Activated CD4-positive, alpha-beta T cell treated with anti-CD3 and anti-CD28 coated beads for 4 hours (primary cell): Measurements from ENCODE around the gene AADACL3.
"Not testable (repeated sequence)": the region's sequence is repeated elsewhere in the genome, so short reads cannot be mapped to it uniquely, and the experiment has no call there.

ENCODE experiments used
- DNase-seq, 2 donors: peaks; one replicate each; pipeline ENCODE4 v3.0.0-alpha.2; 2020

Gene AADACL3, protein sequence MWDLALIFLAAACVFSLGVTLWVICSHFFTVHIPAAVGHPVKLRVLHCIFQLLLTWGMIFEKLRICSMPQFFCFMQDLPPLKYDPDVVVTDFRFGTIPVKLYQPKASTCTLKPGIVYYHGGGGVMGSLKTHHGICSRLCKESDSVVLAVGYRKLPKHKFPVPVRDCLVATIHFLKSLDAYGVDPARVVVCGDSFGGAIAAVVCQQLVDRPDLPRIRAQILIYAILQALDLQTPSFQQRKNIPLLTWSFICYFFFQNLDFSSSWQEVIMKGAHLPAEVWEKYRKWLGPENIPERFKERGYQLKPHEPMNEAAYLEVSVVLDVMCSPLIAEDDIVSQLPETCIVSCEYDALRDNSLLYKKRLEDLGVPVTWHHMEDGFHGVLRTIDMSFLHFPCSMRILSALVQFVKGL

GRCh38 chr1:12715896-12716437, at the start of gene AADACL3:
AADACL3 (plus strand) TSS chr1:12716110; CDS start chr1:12716177, 67 bp downstream.
- no peak for DNase-seq

DNA sequence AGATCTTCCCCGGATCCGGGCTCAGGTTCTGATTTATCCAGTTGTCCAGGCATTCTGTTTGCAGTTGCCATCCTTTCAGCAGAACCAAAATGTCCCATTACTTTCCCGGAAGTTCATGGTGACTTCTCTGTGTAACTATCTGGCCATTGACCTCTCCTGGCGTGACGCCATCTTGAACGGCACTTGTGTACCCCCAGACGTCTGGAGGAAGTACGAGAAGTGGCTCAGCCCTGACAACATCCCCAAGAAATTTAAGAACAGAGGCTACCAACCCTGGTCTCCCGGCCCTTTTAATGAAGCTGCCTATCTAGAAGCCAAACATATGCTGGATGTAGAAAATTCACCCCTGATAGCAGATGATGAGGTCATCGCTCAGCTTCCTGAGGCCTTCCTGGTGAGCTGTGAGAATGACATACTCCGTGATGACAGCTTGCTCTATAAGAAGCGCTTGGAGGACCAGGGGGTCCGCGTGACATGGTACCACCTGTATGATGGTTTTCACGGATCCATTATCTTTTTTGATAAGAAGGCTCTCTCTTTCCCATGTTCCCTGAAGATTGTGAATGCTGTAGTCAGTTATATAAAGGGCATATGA, 49.7 kb upstream of the AADACL3 start:
- no peak for DNase-seq

- no peak for DNase-seq
Observed at GRCh38 chr1:12669529-12670068, 46.3 kb upstream of the AADACL3 start.

DNA sequence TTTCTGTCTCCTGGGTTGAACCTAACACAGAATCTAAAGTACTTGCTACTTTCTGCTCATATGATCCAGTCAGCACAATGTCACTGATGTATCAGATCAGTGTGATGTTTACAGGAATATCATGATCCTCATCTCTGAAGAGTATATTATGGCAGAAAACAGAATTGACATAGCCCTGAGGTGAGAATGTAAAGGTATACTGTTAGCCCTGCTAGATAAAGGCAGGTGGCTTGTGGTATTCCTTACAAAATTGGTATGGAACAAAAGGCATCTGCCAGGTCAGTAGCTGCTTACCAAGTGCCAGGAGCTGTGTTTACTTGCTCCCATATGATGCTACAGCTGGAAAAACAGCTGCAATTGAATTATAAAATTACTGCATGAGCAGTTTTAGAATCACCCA, 41.6 kb upstream of the AADACL3 start:
- no peak for DNase-seq

DNA sequence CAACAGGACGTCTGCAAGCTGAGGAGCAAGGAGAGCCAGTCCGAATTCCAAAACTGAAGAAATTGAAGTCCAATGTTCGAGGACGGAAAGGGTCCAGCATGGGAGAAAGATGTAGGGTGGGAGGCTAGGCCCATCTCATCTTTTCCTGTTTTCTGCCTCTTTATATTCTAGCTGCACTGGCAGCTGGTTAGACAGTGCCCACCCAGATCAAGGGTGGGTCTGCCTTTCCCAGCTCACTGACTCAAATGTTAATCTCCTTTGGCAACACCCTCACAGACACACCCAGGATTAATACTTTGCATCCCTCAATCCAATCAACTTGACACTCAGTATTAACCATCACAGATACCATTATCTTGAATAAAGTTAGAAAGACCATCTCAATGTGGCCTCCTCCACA, 39.8 kb upstream of the AADACL3 start:
- DNase-seq, result not testable (repeated sequence)

GRCh38 chr1:12677565-12677964, 38.3 kb upstream of the AADACL3 start:
- no peak for DNase-seq

DNA sequence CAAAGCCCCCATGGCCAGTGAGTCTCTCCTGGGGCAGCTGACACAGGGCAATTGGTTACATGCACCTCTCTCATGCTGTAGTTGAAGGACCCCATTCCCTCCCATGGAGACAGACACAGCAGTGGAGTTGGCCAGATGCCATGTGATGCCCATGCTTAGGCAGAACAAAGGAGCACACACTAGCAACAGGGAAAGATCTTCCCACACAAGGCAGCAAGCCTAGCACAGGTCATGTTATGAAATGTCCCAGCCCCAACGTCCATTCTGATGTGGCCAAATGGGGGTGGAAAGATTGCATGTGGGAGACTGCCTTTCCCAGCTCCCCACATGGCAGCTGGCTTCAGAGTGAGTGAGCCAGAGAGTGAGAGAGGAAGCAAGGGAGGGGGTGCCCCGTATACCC, 37.6 kb upstream of the AADACL3 start:
- DNase-seq, result no peak

DNA sequence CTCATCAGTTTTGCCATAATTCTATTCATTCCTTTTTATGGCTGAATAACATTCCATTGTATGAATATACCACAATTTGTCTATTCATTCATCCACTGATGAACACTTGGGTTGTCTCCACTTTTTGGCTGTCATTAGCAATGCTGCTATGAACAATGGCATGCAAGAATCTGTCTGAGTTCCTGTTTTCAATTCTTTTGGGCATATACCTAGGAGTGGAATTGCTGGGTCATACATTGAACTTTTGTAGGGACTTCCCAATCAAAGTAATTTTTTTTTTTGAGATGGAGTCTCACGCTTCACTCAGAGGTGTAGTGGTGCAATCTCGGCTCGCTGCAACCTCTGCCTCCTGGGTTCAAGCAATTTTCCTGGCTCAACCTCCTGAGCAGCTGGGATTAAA, 37.1 kb upstream of the AADACL3 start:
- no peak for DNase-seq

DNA sequence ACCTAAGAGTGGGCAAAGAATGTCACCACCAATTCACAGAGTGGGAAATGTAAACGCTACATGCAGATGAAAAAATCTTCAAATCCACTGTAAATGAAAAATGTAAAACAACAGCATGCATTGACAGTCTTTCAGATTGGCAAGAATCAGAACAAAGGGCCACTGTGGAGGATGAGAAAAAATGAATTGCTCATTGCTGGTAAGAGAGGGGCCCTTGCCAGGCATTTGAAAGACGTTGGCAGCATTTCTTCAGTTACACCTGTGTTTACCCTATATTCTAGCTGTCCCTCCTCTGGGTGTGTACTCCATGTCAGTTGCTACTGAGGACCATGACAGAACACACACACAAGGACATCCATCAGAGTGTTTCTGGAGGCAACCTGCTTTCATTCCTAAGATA, 25.8 kb upstream of the AADACL3 start:
- DNase-seq, result no peak

- DNase-seq, result no peak
Observed at GRCh38 chr1:12692967-12693782, 22.7 kb upstream of the AADACL3 start.

DNA sequence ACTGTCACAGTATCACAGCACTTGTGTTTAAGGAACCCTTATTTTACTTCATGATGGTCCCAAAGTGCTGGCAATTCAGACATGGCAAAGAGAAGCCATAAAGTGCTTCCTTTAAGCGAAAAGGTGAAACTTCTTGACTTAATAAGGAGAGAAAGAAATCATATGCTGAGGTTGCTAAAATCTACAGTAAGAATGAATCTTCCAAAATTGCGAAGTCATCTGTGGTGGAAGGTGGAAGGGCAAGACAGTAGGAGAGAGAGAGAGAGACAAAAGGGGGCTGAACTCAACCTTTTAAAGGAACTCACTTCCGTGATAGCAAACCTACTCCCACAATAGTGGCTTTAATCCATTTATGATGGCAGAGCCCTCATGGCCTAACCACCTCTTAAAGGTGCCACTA, 19.3 kb upstream of the AADACL3 start:
- DNase-seq, result no peak

DNA sequence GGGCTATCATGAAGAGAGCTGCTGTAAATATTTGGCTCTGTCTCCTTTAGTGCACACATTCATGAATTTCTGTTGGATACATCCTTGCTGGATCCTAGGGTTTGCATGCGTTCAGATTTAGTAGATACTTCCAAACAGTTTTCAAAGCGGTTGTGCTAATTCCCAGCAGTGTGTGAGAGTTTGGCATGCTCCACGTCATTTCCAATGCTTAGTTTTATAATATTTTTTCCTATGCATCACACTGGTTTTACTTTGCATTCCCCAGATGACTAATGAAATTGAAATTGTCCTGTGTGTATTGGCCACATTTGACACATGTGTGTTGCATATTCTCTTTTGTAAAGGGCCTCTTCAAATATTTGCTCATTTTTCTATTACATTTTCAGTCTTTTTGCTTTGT, 18.5 kb upstream of the AADACL3 start:
- DNase-seq, result no peak

GRCh38 chr1:12703821-12704451, 12.0 kb upstream of the AADACL3 start:
- DNase-seq, result no peak

DNA sequence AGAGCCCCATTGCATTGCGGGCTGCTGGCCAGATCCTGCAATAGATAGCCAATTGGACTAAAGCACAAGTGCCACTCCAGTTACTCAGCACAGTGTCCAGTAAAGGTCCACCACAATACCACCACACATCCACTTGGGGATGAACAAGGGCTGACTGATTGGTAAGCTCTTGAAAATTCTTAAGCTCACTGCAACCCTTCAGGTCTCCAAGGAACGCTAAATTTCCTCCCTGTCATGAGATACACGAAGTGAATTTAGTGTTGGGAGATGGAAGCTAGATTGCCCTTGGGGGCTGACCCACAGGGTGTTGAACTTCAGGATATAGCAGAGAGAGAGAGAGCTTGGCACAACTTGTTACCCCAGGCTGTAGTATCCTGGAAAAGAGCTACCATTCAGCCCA, 9.8 kb upstream of the AADACL3 start:
- DNase-seq, result no peak

- no peak for DNase-seq
Observed at GRCh38 chr1:12708396-12709090, 7.4 kb upstream of the AADACL3 start.

DNA sequence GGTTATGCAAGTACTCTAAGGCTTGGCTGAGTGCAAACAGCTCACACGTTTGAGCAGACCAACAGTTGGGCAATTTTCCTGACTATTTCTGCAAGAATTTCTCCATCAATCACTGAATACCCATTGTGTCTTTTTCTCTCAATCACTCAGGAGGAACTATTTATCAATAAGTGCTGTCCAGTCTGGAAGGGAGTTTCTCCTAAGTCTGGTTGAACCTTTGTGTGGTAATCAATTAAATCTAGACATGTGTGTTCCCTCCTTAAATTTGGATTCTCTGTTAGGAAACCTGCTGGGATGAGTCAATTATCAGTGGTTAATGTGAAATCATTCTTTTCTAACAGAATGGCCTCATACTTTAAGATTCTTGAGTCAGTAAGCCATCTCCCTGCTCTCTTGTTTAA, 6.8 kb upstream of the AADACL3 start:
- DNase-seq, result no peak

DNA sequence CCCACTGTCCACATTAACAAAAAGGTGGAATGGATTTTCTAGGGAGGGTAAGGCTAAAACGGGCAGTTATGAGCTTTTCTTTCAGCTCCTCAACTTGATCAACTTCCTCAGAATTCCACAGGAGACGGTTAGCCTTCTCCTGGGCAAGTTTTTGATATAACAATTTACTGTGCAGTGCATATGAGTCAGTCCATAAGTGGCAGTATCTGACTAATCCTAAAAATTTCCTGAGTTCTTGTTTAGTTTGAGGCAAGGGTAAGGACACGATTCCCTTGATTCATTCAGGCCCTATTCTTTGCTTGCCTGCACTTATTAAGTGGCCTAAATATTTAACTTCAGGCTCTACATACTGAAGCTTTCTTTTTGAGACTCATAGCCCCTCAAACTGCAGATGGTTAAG, 6.2 kb upstream of the AADACL3 start:
- DNase-seq, result no peak

- no peak for DNase-seq
Observed at GRCh38 chr1:12711536-12711935, 4.4 kb upstream of the AADACL3 start.

DNA sequence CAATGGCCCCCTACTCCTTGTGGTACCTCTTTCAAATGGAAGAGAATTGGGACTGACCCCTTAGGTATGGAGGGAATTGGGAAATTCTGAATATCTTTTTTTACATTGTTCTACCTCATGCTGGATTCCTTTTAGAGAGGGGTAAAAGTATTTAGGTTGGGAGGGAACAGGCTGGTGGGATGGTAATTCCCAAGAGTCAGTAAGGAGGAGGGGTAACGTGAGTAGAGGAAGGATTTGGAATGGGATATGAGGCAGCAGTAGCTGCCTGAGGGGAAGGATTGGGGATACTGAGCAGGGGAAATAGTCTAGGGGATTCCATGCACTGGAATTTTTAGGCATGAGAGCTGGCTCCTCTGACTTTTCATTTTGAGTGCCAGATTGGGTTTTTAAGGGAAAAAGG, 3.8 kb upstream of the AADACL3 start:
- no peak for DNase-seq

DNA sequence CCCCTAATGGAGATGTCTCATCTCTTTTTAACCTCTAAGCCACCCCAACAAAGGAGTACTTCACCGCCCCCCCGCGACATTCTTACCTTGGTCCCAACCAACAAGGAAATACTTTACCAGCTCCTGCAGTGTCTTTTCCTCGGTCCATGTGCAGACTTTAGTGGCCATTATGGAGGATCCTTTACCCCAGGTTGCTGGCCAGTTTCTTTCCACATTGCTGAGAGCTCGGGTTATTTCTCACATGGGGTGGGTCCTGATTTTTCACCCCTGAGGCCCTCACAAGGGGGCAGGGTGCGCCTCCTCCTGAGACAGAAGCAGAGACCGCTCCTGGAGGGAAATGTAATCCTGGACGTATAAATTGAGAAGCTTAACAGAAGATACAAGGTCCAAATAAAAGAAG, 3.0 kb upstream of the AADACL3 start:
- DNase-seq, result no peak

DNA sequence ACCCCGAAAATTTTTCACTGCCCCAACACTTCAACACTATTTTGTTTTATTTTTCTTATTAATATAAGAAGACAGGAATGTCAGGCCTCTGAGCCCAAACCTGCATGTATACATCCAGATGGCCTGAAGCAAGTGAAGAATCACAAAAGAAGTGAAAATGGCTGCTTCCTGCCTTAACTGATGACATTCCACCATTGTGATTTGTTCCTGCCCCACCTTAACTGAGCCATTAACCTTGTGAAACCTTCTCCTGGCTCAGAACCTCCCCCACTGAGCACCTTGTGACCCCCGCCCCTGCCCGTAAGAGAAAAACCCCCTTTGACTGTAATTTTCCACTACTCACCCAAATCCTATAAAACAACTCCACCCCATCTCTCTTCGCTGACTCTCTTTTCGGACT, 2.3 kb upstream of the AADACL3 start:
- not testable (repeated sequence) for DNase-seq
